Natural killer cell (primary cell): ENCODE data around the gene IFTAP. TPM values are rescaled to one million over a fixed set of nuclear protein-coding genes. Genes with fewer than 3 reads are reported as not detected.

Source experiments
- ATAC-seq, 3 donors: fragments of 150-1000 bp in 2 of 3; fragments of 200-7000 bp in 1 of 3; cut with Tn5 transposase; 1 replicate in 1 of 3; 2 replicates in 2 of 3; pipeline ENCODE4 v1.10.0; 2021; ENCODE audit warnings: mild to moderate bottlenecking in 2 of 3, moderate library complexity in 2 of 3
- DNase-seq, 2 donors: peaks; one replicate each; pipeline versions ENCODE4 v3.0.0 to v3.0.0-alpha.2; 2013 to 2021; ENCODE audit warnings: mixed read lengths in 1 of 2
- H3K27ac ChIP-seq: one replicate; pipeline ENCODE4 v1.5.1; 2013; ENCODE audit warnings: mild to moderate bottlenecking, low read length
- H3K27me3 ChIP-seq: one replicate; pipeline ENCODE4 v1.6.1; 2013; ENCODE audit warnings: low read length; ENCODE audit not compliant: control insufficient read depth, insufficient read depth
- H3K36me3 ChIP-seq: one replicate; pipeline ENCODE4 v1.6.1; 2013; ENCODE audit warnings: low read length; ENCODE audit not compliant: control insufficient read depth, insufficient read depth
- H3K4me1 ChIP-seq: one replicate; pipeline ENCODE4 v1.6.1; 2013; ENCODE audit warnings: low read length; ENCODE audit not compliant: control insufficient read depth, insufficient read depth
- H3K4me3 ChIP-seq: one replicate; pipeline ENCODE4 v1.5.1; 2013; ENCODE audit warnings: low read length
- H3K9me3 ChIP-seq: one replicate; pipeline ENCODE4 v1.6.1; 2013; ENCODE audit warnings: low read length; ENCODE audit not compliant: control insufficient read depth, insufficient read depth
- H3K27ac Mint-ChIP-seq, 2 donors: one replicate each; pipeline ENCODE4 v1.8.0; 2022; ENCODE audit warnings: mild to moderate bottlenecking in 2 of 2, mixed read lengths in 2 of 2, moderate library complexity in 1 of 2
- H3K27me3 Mint-ChIP-seq, 2 donors: one replicate each; pipeline ENCODE4 v1.8.0; 2022; ENCODE audit warnings: low read depth in 2 of 2, mixed read lengths in 2 of 2
- H3K36me3 Mint-ChIP-seq: one replicate; pipeline ENCODE4 v1.8.0; 2022; ENCODE audit warnings: mixed read lengths
- H3K4me1 Mint-ChIP-seq, 2 donors: one replicate each; pipeline ENCODE4 v1.8.0; 2022; ENCODE audit warnings: mixed read lengths in 2 of 2
- H3K4me3 Mint-ChIP-seq: one replicate; pipeline ENCODE4 v1.8.0; 2022; ENCODE audit warnings: mild to moderate bottlenecking, moderate library complexity, mixed read lengths
- H3K9me3 Mint-ChIP-seq, 2 donors: one replicate each; pipeline ENCODE4 v1.8.0; 2022; ENCODE audit warnings: mixed read lengths in 2 of 2
- CTCF ChIP-seq: fragments of 200-600 bp; IDR thresholded peaks from one replicate; pipeline ENCODE4 v1.8.0; 2022; ENCODE audit warnings: antibody characterized with exemption
- WGBS: methylation state at CpG from one replicate; pipeline ENCODE4 v1.1.7; 2013; ENCODE audit warnings: missing lambda C conversion rate; ENCODE audit not compliant: insufficient coverage; 5-methylcytosine and 5-hydroxymethylcytosine counted together
- intact Hi-C: fragments of 100-400 bp; cut with micrococcal nuclease; formaldehyde crosslinking; loops from one replicate; pipeline ENCODE4 v1.14.2; 2022
- total RNA-seq, 4 donors: library from RNA; stranded (reverse); fragments of 120-200 nt in 1 of 4; gene quantifications; one replicate each; pipeline versions ENCODE4 v1.2.3 to v1.2.4, GENCODE V29; 2013 to 2022

The IFTAP gene
- total RNA-seq, 3 donors from 2014 or later (not counting 1 experiment from before 2014, with no cell fraction given): 0.94 to 1.9 (median 1.8) TPM

GRCh38 chr11:36591433-36591832, 2.9 kb upstream of the IFTAP start:
- no peak for ATAC-seq
- Histone ChIP-seq H3K4me3 (no peak overlapping the region), H3K36me3 (no peaks in the 10 kb centered on the region), H3K9me3 (no peaks in the 10 kb centered on the region), H3K27me3 (peaks cover 38% of the 10 kb centered on the region), H3K27ac (no peak overlapping the region), H3K4me1 (peaks cover 6% of the 10 kb centered on the region)
- Mint-ChIP-seq H3K36me3 (no peaks in the 10 kb centered on the region), H3K27ac (no peak overlapping the region), H3K4me1 (peaks cover 11% of the 10 kb centered on the region in 2 donors), H3K27me3 (peaks cover 40 to 78% of the 10 kb centered on the region in 2 donors), H3K4me3 (no peak overlapping the region), H3K9me3 (no peaks in the 10 kb centered on the region)
- no peak for DNase-seq
- no peak for TF ChIP-seq CTCF
- intact Hi-C loops: loop anchor here (10.0 kb wide), 1 partner anchor 793 kb away; no protein-coding TSS in a partner anchor
- WGBS: 89% methylated on average over 1 of the region's 1 CpG

- H3K27ac ChIP-seq: no peak overlapping the region
- no peaks in the 10 kb centered on the region for H3K36me3 ChIP-seq
- no peaks in the 10 kb centered on the region for H3K9me3 Mint-ChIP-seq
- peaks cover 11% of the 10 kb centered on the region in 2 donors for H3K4me1 Mint-ChIP-seq
- H3K4me1 ChIP-seq: peaks cover 6% of the 10 kb centered on the region
- DNase-seq (no peak), ATAC-seq (no peak)
- H3K9me3 ChIP-seq: no peaks in the 10 kb centered on the region
- H3K4me3 ChIP-seq: no peak overlapping the region
- H3K36me3 Mint-ChIP-seq: no peaks in the 10 kb centered on the region
- intact Hi-C loops: loop anchor here (10.0 kb wide), 1 partner anchor 788 kb away; no protein-coding TSS in a partner anchor
- peaks cover 26% of the 10 kb centered on the region for H3K27me3 ChIP-seq
- H3K4me3 Mint-ChIP-seq: no peak overlapping the region
- no peak overlapping the region for H3K27ac Mint-ChIP-seq
- H3K27me3 Mint-ChIP-seq: peaks cover 16 to 37% of the 10 kb centered on the region in 2 donors
- no peak for TF ChIP-seq CTCF
Measured at GRCh38 chr11:36596880-36597279, 2.6 kb downstream of the IFTAP start.

GRCh38 chr11:36598051-36598450, 3.7 kb downstream of the IFTAP start, which contains the start of gene RAG2:
Gene RAG2, minus strand, starts transcription at chr11:36598236. Its CDS starts 4,068 bp downstream, at chr11:36594168.
- Histone ChIP-seq H3K4me3 (no peak within 1 kb of the TSS), H3K9me3 (no peaks in the 10 kb centered on the region), H3K4me1 (peaks cover 6% of the 10 kb centered on the region), H3K27ac (no peak within 1 kb of the TSS), H3K27me3 (peaks cover 20% of the 10 kb centered on the region), H3K36me3 (no peaks in the 10 kb centered on the region)
- TF ChIP-seq CTCF: no peak
- no peak within 1 kb of the TSS for H3K27ac Mint-ChIP-seq
- WGBS: 64% methylated on average over 2 of the region's 2 CpGs
- DNase-seq (no peak), ATAC-seq (no peak)
- peaks cover 11% of the 10 kb centered on the region in 2 donors for H3K4me1 Mint-ChIP-seq
- peaks cover 13 to 31% of the 10 kb centered on the region in 2 donors for H3K27me3 Mint-ChIP-seq
- H3K9me3 Mint-ChIP-seq: no peaks in the 10 kb centered on the region
- intact Hi-C loops: loop anchor here (10.0 kb wide), 1 partner anchor 787 kb away; no protein-coding TSS in a partner anchor
- no peak within 1 kb of the TSS for H3K4me3 Mint-ChIP-seq
- H3K36me3 Mint-ChIP-seq: no peaks in the 10 kb centered on the region

GRCh38 chr11:36600180-36600579, 5.9 kb downstream of the IFTAP start:
- DNase-seq (no peak), ATAC-seq (no peak)
- peaks cover 0 to under 1% of the 10 kb centered on the region in 2 donors for H3K4me1 Mint-ChIP-seq
- H3K9me3 ChIP-seq: no peaks in the 10 kb centered on the region
- no peaks in the 10 kb centered on the region for H3K9me3 Mint-ChIP-seq
- H3K27me3 Mint-ChIP-seq: peaks cover 0 to 10% of the 10 kb centered on the region in 2 donors
- H3K4me3 Mint-ChIP-seq: no peak overlapping the region
- no peak overlapping the region for H3K27ac Mint-ChIP-seq
- H3K36me3 Mint-ChIP-seq: no peaks in the 10 kb centered on the region
- no peak overlapping the region for H3K4me3 ChIP-seq
- H3K27me3 ChIP-seq: peaks cover 2% of the 10 kb centered on the region
- intact Hi-C loops: no loop called here
- H3K27ac ChIP-seq: no peak overlapping the region
- no peak for TF ChIP-seq CTCF
- WGBS: 94% methylated on average over 6 of the region's 7 CpGs
- no peaks in the 10 kb centered on the region for H3K36me3 ChIP-seq
- no peaks in the 10 kb centered on the region for H3K4me1 ChIP-seq
